NCI-H146 treated with DMSO at 0.1 percent for 48 hours (cell line): ENCODE results near the gene SHISAL2B.
"Not testable (repeated sequence)": the region's sequence is repeated elsewhere in the genome, so short reads cannot be mapped to it uniquely, and the experiment has no call there.

Source experiments
- DNase-seq: peaks from one replicate; lab custom pipeline; 2025; ENCODE audit not compliant: unreplicated experiment; lab: John Stamatoyannopoulos, UW

The SHISAL2B gene

GRCh38 chr5:64696414-64696813 lies 6.1 kb downstream of the SHISAL2B start:
- not testable (repeated sequence) for DNase-seq

GRCh38 chr5:64700765-64701164 lies 10.5 kb downstream of the SHISAL2B start:
- DNase-seq = no peak

GRCh38 chr5:64706074-64706473 lies 15.8 kb downstream of the SHISAL2B start:
- DNase-seq = not testable (repeated sequence)

- DNase-seq = no peak
Observed at GRCh38 chr5:64707191-64707590, 16.9 kb downstream of the SHISAL2B start.

GRCh38 chr5:64714495-64714894 lies 24.2 kb downstream of the SHISAL2B start:
- DNase-seq = not testable (repeated sequence)

GRCh38 chr5:64722588-64722987 lies 32.3 kb downstream of the SHISAL2B start:
- no peak for DNase-seq

- no peak for DNase-seq
Observed at GRCh38 chr5:64727150-64727549, 36.8 kb downstream of the SHISAL2B start.

GRCh38 chr5:64742411-64742810 lies 52.1 kb downstream of the SHISAL2B start:
- DNase-seq = no peak

GRCh38 chr5:64742821-64743220 lies 52.5 kb downstream of the SHISAL2B start:
- no peak for DNase-seq

- DNase-seq = no peak
Observed at GRCh38 chr5:64744914-64745313, 54.6 kb downstream of the SHISAL2B start.

GRCh38 chr5:64746446-64746845 lies 56.1 kb downstream of the SHISAL2B start:
- DNase-seq = no peak

- DNase-seq = no peak
Observed at GRCh38 chr5:64749385-64749784, 59.1 kb downstream of the SHISAL2B start.

- DNase-seq = no peak
Observed at GRCh38 chr5:64754066-64754465, 63.8 kb downstream of the SHISAL2B start.

GRCh38 chr5:64758901-64759300 lies 68.6 kb downstream of the SHISAL2B start:
- no peak for DNase-seq

- DNase-seq = no peak
Observed at GRCh38 chr5:64759960-64760660, 69.8 kb downstream of the SHISAL2B start.

- DNase-seq = no peak
Observed at GRCh38 chr5:64763948-64764503, 73.7 kb downstream of the SHISAL2B start.

- no peak for DNase-seq
Observed at GRCh38 chr5:64765804-64766504, 75.7 kb downstream of the SHISAL2B start.

- no peak for DNase-seq
Observed at GRCh38 chr5:64766941-64767340, 76.6 kb downstream of the SHISAL2B start.
